OCI-LY3 (cell line): ENCODE measurements around the gene TGFBR1.

Source experiments
- CTCF ChIP-seq: fragments of 200-600, 300-600 bp; sonication (generic); IDR thresholded peaks from 2 replicates; pipeline ENCODE4 v1.5.1; 2014; ENCODE audit warnings: antibody characterized with exemption, low read length, low read depth
- EZH2phosphoT487 ChIP-seq: fragments of 200-600 bp; shearing (Covaris generic); IDR thresholded peaks from 2 replicates; pipeline ENCODE4 v1.6.1; 2018; ENCODE audit warnings: antibody characterized with exemption, mixed run types, low read depth

GRCh38 chr9:99138424-99139284, 33.7 kb downstream of the TGFBR1 start:
- TF ChIP-seq CTCF: no peak
- no peak for TF ChIP-seq EZH2phosphoT487
